ENCODE measurements around the gene ELOB.
A peak's percentile ranks its signal among the peaks of the same experiment; 100 is the strongest.

ELOB gene

DNA sequence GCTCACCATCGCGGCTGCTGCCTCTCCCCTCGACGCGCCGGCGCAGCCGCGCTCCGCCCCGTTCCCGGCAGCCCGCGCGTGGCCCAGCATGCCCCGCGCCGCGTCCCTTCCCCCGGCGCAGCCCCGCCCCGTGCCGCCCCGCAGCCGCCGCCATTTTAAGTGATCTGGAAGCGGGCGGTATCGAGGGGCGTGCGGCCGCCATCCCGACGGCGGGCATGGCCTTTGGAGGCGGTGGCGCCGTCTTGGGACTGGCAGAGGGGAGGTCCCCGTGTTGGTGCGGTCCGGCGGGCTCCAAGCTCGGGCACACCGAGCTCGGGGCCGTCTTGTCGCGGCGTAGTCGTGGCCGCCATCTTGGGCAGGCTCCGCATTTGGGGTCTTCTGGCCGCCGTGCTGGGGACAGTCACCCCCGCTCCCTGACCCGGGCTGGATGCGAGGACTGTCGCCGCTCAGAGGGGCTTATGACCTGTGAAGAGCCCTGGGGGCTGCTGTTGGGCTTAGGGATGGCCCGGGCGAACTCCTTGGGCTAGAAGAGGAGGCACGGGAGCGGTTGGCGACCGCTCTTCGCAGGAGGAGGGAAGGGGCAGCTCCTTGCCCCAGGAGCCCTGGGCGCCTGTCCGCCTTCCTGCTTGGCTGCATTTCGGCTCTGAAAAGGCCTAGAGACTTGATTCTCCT is at the start of gene ELOB:
TSS of gene ELOB (minus strand) at position 50 of the 672 bp plus-strand sequence. CDS start at position 9, 41 bp downstream.
- DNase-seq: peak; percentile 65

GRCh38 chr16:2825906-2826305 is 48.8 kb upstream of the ELOB start:
- no peak for DNase-seq

- DNase-seq: no peak
Measured at GRCh38 chr16:2825049-2825742, 48.1 kb upstream of the ELOB start.

DNA sequence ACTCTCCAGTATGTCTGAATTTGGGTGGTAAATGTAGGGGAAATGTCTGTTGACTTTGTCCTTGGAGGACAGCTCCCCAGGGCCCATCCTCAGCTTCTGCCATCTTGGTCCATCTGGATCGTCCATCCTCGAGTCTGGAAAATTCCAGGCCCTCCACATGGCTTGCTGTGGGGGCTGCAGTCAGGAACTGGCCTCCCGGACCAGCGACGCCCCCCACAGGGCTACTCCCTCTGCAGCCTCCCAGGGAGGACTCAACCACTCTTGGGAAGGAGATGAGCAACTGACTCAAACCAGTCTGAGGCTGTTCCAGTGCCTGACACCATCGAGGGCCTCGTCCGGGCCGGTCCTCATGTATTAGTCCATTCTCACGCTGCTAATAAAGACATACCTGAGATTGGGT is 47.5 kb upstream of the ELOB start:
- no peak for DNase-seq

- no peak for DNase-seq
Measured at GRCh38 chr16:2822496-2822895, 45.4 kb upstream of the ELOB start.

GRCh38 chr16:2822158-2822495 is 45.0 kb upstream of the ELOB start:
- DNase-seq: no peak

DNA sequence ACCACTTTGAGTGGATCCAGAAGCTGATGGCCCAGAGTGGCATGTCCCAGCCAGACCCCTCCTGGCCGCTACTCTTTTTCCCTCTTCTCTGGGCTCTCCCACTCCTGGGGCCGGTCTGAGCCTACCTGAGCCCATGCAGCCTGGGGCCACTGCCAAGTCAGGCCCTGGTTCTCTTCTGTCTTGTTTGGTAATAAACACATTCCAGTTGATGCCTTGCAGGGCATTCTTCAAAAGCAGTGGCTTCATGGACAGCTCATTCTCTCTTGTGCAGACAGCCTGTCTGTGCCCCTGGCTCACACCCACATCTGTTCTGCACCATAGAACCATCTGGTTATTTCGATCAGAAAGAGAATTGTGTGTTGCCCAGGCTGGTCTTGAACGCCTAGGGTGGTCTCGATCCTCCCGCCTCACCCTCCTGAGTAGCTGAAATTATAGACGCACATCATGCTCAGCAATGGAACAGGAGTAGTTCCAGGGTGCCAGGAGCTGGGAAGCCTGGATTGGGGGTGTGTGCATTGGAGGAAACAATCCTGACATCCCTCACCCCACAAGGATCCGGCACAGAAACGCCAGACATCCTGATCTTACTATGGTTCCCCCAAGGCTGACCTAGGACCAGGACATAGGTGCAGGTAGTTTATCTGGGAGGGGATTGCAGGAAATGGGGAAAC is 44.5 kb upstream of the ELOB start:
- no peak for DNase-seq

DNA sequence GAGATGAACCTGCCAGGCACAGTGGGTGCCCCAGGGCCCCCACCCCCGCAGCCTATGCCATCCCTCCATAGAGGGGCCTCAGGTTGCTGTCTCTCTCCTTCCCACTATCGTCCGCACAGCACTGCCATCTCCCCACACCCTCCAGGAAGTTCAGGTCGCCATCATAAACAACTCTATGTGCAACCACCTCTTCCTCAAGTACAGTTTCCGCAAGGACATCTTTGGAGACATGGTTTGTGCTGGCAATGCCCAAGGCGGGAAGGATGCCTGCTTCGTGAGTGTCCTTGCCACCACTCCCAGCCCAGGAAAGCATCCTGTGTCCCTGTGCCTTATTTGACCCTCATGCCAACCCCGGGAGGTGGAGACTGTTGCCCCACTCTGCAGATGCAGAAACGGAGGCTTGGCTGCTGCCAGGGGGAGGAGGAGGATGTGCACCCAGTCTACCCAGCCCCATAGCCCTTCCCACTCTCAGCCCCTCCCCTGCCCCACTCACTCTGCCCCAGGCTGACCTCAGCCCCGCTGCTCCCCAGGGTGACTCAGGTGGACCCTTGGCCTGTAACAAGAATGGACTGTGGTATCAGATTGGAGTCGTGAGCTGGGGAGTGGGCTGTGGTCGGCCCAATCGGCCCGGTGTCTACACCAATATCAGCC is 43.9 kb upstream of the ELOB start:
- DNase-seq: no peak

- no peak for DNase-seq
Measured at GRCh38 chr16:2819939-2820835, 43.1 kb upstream of the ELOB start.

DNA sequence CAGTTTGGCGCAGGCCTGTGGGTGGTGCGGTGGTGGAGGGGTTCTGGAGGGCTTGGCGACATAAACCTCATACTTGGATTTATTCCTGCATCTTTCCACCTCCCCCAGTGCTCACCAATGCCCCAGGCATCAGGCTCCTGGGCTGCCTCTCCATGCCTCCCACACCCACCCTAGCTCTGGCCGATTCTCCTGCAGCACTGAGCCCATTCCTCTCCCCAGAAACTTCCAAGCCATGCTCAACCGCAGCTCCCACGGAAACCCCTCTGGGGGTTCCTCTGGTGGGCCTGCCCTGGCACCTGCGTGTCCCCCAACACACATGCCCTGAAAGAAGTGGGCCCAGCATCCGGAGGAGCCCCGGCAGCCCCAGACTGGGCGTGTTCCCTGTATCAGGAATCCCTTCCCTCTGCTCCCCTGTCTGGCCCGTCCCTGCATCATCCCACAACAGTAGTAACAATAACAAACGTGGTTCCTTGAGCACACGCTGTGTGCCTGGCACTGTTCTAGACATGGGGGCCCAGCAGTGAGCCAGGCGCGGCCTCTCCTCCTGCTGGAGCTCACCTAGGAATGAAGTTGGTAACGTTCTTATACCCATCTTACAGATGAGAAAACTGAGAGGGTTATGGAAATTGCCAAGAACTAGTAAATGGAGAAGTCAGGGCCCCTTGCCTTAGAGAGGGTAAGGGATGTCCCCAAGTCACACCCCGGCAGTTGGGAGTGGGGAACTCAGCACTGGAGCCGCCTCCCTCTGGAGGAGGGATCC is 42.3 kb upstream of the ELOB start:
- no peak for DNase-seq

DNA sequence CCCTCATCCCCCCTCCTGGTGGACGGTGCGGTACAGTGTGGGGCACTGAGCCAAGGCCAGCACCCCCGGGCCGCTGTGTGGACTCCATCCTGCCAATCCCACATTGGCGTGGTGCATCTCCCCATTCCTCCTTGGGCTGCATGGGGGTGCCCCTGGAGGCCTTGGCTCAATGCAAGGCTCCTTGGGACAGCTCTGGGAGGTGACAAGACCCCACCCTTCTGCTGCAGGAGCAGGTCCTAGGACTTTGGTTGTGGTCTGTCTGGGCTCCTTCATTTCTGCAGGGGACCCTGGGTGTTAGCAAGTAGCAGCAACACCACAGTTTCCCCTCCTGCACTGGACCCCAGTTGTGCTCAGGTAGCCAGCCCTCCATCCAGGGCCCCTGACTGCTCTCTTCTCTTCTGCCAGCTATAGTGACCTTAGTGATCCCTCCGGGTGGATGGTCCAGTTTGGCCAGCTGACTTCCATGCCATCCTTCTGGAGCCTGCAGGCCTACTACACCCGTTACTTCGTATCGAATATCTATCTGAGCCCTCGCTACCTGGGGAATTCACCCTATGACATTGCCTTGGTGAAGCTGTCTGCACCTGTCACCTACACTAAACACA is 41.3 kb upstream of the ELOB start:
- no peak for DNase-seq

GRCh38 chr16:2817340-2818271 is 40.5 kb upstream of the ELOB start:
- no peak for DNase-seq

DNA sequence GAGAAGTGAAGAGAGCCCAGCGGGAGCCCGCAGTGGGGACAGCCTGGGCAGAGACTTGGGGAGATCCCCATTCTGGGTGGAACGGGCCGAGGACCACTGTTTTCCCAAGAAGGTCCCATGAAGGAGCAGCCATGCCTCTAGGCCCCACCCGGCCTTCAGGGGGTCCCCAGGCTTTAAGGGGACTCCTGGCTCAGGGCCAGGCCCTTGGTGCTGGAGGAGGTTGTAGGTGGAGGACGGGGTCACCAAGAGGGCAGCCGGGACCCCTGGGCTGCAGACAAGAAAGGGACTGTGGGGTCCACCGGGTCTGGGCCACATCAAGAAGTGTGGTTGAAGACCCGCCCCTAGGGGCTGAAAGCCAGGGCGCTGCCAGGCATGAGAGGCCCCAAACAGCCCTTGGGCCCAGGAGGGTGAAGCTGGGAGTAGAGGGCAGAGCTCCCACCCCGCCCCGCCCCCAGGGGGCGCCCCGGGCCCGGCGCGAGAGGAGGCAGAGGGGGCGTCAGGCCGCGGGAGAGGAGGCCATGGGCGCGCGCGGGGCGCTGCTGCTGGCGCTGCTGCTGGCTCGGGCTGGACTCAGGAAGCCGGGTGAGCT is 39.8 kb upstream of the ELOB start, which contains the start of gene PRSS21:
TSS of gene PRSS21 (plus strand) at position 487 of the 589 bp plus-strand sequence. CDS start at position 519, 32 bp downstream.
- no peak for DNase-seq

DNA sequence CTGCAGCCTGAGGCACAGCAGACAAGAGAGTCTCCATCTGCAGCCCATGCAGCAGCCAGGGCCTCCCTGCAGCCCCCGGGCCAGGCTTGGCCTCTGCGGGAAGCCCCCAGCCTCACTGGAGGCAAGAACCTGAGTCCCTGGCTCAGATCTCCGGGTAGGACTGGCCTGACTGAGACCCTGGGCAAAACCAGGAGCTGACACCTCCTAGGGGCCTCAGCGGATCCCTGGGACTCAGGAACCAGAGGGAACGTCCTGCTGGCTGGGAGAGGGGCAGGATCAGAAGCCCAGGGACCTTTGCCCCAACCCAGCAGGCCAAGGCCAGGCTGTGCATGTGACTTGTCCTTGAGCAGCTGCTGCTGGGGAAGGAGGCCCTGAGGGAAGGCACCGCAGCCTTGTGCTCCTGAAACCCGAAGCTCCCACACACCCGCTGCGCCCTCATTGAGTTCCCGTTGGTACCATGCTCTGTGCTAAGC is 38.3 kb upstream of the ELOB start:
- DNase-seq: no peak

- no peak for DNase-seq
Measured at GRCh38 chr16:2814551-2815298, 37.6 kb upstream of the ELOB start.

DNA sequence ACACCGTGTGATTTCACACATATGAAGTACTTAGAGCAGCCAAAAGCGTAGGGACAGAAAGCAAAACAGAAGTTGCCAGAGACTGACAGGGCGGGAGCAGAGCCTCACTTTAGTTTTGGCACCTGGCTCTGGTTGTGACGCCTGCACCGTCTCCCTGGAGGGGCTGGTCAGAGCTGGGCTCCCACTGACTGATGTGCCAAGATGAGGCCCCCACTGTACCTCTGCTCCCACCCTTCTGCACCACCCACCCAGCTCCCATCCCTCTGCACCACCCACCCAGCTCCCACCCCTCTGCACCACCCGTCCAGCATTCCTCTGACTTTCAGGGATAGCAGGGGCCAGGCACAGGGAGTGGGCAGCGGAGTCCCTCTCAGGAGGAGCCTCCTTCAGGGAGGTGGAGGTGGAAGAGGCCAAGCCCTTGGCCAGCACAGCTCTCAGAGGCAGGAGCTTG is 36.7 kb upstream of the ELOB start:
- DNase-seq: no peak

DNA sequence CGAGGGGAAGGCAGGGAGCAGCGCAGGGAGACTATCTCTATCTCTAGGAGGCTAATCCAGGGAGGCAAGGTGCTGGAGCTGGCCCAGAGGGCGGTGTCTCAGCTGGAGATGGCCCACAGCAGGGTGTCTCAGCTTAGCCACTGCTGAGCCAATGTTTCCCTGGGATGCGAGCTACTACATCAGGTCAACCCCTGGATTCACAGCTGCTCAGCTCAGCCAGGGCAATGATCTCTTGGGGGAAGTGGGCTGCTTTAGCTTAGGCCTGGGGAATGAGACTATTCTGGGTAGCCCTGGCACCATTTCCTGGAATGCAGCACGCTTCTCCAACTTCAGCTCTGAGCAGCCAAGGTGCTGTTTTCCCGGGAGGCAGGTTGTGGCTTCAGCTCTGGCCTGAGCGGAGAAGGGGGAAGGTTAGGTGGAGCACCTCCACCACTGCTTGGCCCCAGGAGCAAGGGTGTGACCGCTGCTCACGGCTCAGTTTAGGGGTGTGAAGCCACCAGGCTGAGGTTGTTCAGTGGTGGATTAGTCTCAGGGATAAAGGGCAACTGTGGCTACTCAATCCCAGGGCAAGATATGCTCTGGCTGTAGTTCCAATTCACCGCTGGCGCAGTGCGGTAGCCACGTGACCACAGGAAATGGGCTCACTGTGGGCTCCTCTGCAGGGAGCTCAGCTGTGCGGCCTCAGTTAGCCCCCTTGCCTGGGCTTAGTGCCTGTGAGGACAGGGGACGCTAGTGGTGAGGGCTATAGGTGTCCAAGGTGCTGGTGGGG is 34.8 kb upstream of the ELOB start:
- DNase-seq: no peak

- DNase-seq: no peak
Measured at GRCh38 chr16:2810651-2811050, 33.6 kb upstream of the ELOB start.
